Skeletal muscle satellite cell (primary cell): ENCODE data around the gene COMMD10.
"Not testable (repeated sequence)": the region's sequence is repeated elsewhere in the genome, so short reads cannot be mapped to it uniquely, and the experiment has no call there.

Experiments used
- H3K27me3 ChIP-seq: 2 replicates; pipeline ENCODE4 v1.7.0; 2013; ENCODE audit warnings: low read length; ENCODE audit not compliant: control insufficient read depth, insufficient read depth
- H3K36me3 ChIP-seq: 2 replicates; pipeline ENCODE4 v1.7.0; 2013; ENCODE audit warnings: mild to moderate bottlenecking, control low read depth, low read length; ENCODE audit not compliant: insufficient read depth
- H3K4me1 ChIP-seq: 2 replicates; pipeline ENCODE4 v1.7.0; 2013; ENCODE audit warnings: low read length; ENCODE audit not compliant: control insufficient read depth, insufficient read depth
- H3K4me2 ChIP-seq: 2 replicates; pipeline ENCODE4 v1.7.0; 2013; ENCODE audit warnings: mild to moderate bottlenecking, low read length
- H3K4me3 ChIP-seq: 2 replicates; pipeline ENCODE4 v1.7.0; 2013; ENCODE audit warnings: low read length
- H3K9ac ChIP-seq: 2 replicates; pipeline ENCODE4 v1.7.0; 2013; ENCODE audit warnings: mild to moderate bottlenecking, low read depth, low read length, moderate library complexity
- H3K9me3 ChIP-seq: replicated peaks from 2 replicates; pipeline ENCODE4 v1.7.0; 2013; ENCODE audit warnings: mild to moderate bottlenecking, control low read depth, low read length

The COMMD10 gene

GRCh38 chr5:116063950-116064349, 20.9 kb upstream of the COMMD10 start:
- Histone ChIP-seq H3K9ac (no peak overlapping the region), H3K4me2 (no peak overlapping the region), H3K36me3 (no peaks in the 10 kb centered on the region), H3K27me3 (peaks cover 14% of the 10 kb centered on the region), H3K4me1 (no peaks in the 10 kb centered on the region), H3K4me3 (no peak overlapping the region), H3K9me3 (no peaks in the 10 kb centered on the region)

GRCh38 chr5:116068028-116068632, 16.7 kb upstream of the COMMD10 start:
- Histone ChIP-seq H3K9me3 (no peaks in the 10 kb centered on the region), H3K36me3 (no peaks in the 10 kb centered on the region), H3K4me1 (no peaks in the 10 kb centered on the region), H3K9ac (no peak overlapping the region), H3K27me3 (peaks cover 3% of the 10 kb centered on the region), H3K4me3 (no peak overlapping the region), H3K4me2 (no peak overlapping the region)

DNA sequence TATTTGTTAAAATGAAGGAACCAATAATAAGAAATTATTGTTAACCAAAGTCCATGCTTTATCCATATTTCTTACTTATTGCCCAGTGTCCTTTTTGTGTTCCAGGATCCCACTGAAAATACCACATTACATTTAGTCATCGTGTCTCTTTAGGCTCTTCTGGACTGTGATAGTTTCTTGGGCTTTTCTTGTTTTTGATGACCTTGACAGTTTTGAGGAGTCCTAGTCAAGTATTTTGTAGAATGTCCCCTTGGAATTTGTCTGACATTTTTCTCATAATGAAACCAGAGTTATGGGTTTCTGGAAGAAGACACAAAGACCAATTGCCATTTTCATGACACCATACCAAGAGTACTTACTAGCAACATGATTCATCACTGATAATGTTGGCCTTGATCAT, 13.6 kb upstream of the COMMD10 start:
- H3K9ac ChIP-seq: no peak overlapping the region
- H3K4me2 ChIP-seq: no peak overlapping the region
- H3K4me3 ChIP-seq: no peak overlapping the region
- no peaks in the 10 kb centered on the region for H3K9me3 ChIP-seq
- peaks cover 3% of the 10 kb centered on the region for H3K27me3 ChIP-seq
- no peaks in the 10 kb centered on the region for H3K36me3 ChIP-seq
- H3K4me1 ChIP-seq: no peaks in the 10 kb centered on the region

- H3K9me3 ChIP-seq: no peaks in the 10 kb centered on the region
- H3K4me3 ChIP-seq: no peak overlapping the region
- H3K36me3 ChIP-seq: no peaks in the 10 kb centered on the region
- H3K4me2 ChIP-seq: no peak overlapping the region
- no peak overlapping the region for H3K9ac ChIP-seq
- no peaks in the 10 kb centered on the region for H3K4me1 ChIP-seq
- no peaks in the 10 kb centered on the region for H3K27me3 ChIP-seq
Observed at GRCh38 chr5:116075191-116075831, 9.5 kb upstream of the COMMD10 start.

DNA sequence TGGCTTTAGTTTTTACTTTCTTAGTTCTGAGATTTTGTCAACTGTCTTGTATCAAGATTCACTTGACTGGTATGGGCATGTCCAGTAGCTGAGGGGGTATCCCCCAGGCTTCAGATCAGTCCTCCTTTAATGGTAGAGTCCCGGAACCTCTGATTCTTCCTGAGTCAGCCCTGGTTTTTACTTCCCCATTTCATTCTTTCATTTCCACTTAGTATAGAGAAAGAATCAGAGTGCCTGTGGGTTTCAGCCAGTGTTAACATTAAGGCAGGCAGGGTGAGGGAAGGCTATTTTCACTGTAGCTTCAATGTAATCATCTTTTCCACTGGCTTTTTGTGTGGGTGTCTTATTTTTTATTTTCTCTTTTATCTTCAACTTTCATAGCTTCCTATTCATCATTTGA, 8.3 kb upstream of the COMMD10 start:
- no peak overlapping the region for H3K4me3 ChIP-seq
- no peaks in the 10 kb centered on the region for H3K4me1 ChIP-seq
- H3K4me2 ChIP-seq: no peak overlapping the region
- no peak overlapping the region for H3K9ac ChIP-seq
- H3K9me3 ChIP-seq: no peaks in the 10 kb centered on the region
- no peaks in the 10 kb centered on the region for H3K27me3 ChIP-seq
- H3K36me3 ChIP-seq: no peaks in the 10 kb centered on the region

DNA sequence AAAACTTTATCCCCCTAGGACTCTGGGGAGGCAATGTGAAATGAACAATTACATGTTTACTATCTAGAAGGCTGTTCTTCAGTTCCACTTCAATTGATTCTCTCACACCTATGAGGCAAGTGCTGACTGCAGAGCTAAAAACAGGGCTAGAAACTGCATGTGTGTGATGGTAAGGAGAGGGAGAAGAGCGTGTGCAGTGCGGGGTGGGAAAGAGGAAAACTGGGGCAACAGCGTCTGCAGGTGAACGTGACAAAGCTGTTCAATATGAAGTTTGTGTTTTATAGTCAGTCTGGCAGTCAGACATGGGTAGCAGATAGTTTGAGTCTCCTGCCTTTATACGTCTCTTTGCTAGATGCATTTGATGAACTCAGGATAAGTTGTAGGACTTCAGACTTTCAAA, 6.6 kb upstream of the COMMD10 start:
- H3K9me3 ChIP-seq: no peaks in the 10 kb centered on the region
- H3K36me3 ChIP-seq: no peaks in the 10 kb centered on the region
- no peak overlapping the region for H3K4me3 ChIP-seq
- H3K9ac ChIP-seq: no peak overlapping the region
- H3K4me2 ChIP-seq: no peak overlapping the region
- no peaks in the 10 kb centered on the region for H3K27me3 ChIP-seq
- H3K4me1 ChIP-seq: no peaks in the 10 kb centered on the region

DNA sequence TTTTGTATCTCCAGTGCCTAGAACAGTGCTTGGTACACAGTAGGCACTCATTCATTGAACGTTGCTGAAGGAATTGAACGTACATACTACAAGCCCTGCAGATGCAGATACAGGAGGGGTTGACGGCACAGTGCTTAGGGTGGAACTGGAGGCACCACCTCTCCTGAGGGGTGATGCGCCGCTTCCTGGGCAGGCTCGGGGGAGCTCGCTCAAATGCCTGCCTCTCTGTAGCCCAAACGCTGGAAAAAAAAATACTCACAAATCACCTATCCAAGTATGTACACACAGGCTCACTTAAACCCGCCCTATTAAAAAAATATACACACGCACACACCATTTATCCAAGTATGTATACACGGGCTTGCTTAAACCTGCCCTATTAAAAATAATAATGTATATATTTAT, 536 bp upstream of the COMMD10 start:
- peak overlapping the region; percentile 80 for H3K4me2 ChIP-seq
- no peaks in the 10 kb centered on the region for H3K9me3 ChIP-seq
- peaks cover 8% of the 10 kb centered on the region for H3K36me3 ChIP-seq
- no peaks in the 10 kb centered on the region for H3K27me3 ChIP-seq
- peaks cover 9% of the 10 kb centered on the region for H3K4me1 ChIP-seq
- peak overlapping the region; percentile 97 for H3K9ac ChIP-seq
- peak overlapping the region; percentile 75 for H3K4me3 ChIP-seq

GRCh38 chr5:116086309-116086708, 1.5 kb downstream of the COMMD10 start:
- peak overlapping the region; percentile 75 for H3K4me3 ChIP-seq

DNA sequence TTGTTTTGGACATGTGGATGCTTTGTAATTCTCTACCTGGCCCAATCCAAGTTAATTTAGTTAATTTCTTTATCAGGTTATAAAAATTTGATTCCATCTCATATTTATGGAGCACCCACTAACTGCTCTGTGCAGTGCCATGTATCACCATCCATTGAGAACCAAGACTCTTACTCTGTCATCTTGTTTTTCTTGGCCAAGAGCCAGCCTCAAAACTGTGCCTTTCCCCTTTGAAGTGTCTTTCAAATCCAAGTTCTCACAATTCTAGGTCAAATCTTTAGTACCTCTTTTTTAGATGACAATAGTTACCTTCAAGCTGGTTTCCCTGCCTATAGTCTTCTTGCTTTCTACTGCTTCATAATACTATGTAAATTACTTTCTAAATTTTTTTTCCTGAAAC, 3.2 kb downstream of the COMMD10 start:
- Histone ChIP-seq H3K4me3 (no peak overlapping the region), H3K36me3 (peaks cover 18% of the 10 kb centered on the region), H3K27me3 (no peaks in the 10 kb centered on the region), H3K9me3 (no peaks in the 10 kb centered on the region), H3K4me1 (peaks cover 9% of the 10 kb centered on the region), H3K4me2 (no peak overlapping the region), H3K9ac (no peak overlapping the region)

More at GRCh38 chr5:116086309-116086708, 1.5 kb downstream of the COMMD10 start:
- H3K27me3 ChIP-seq, H3K9me3 ChIP-seq, H3K36me3 ChIP-seq, H3K4me1 ChIP-seq, H3K9ac ChIP-seq: not testable (repeated sequence)
- H3K4me2 ChIP-seq: peak overlapping the region; percentile 80

GRCh38 chr5:116090302-116090701, 5.5 kb downstream of the COMMD10 start:
- no peak overlapping the region for H3K4me3 ChIP-seq
- no peaks in the 10 kb centered on the region for H3K9me3 ChIP-seq
- H3K36me3 ChIP-seq: peaks cover 39% of the 10 kb centered on the region

DNA sequence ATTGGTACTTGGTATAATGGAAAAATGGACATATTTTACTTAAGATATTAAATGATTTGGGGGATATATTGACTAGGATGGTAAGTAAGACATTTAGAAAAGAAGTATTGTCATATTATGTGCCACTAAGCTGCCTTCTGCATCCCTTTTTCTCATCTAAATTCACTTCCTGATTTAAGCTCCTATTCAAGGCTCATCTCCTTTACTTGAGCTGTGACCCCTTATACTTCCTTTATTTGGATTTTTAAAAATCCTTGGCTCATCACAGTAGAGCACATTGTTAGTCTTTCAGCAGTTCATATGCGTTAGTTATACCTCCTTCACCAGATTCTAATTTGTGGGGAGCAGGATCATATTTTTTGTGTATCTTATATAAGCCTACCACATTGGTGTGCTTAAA, 6.6 kb downstream of the COMMD10 start:
- peaks cover 43% of the 10 kb centered on the region for H3K36me3 ChIP-seq
- H3K27me3 ChIP-seq: no peaks in the 10 kb centered on the region
- no peaks in the 10 kb centered on the region for H3K4me1 ChIP-seq
- no peak overlapping the region for H3K4me2 ChIP-seq
- no peaks in the 10 kb centered on the region for H3K9me3 ChIP-seq
- no peak overlapping the region for H3K9ac ChIP-seq
- no peak overlapping the region for H3K4me3 ChIP-seq

More at GRCh38 chr5:116090302-116090701, 5.5 kb downstream of the COMMD10 start:
- H3K27me3 ChIP-seq: no peaks in the 10 kb centered on the region
- no peaks in the 10 kb centered on the region for H3K4me1 ChIP-seq
- no peak overlapping the region for H3K9ac ChIP-seq
- no peak overlapping the region for H3K4me2 ChIP-seq

DNA sequence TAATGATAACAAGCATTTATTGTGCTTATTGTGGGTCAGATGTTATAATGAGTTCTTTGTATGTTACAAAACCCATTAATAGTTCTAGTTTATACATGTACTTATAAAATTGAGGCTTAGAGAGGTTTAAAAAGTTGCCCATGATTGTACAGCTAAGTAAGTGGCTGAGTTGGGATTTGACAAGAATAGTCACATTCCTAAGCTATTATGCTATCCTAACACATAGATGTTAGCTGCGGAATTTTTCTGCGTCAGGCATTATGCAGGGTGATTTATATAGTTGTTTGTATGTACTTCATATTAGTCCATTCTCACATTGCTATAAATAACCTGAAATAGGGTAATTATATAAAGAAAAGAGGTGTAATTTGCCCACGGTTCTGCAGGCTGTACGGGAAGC, 12.5 kb downstream of the COMMD10 start:
- no peak overlapping the region for H3K4me3 ChIP-seq
- H3K9ac ChIP-seq: no peak overlapping the region
- no peak overlapping the region for H3K4me2 ChIP-seq
- H3K9me3 ChIP-seq: no peaks in the 10 kb centered on the region
- H3K4me1 ChIP-seq: no peaks in the 10 kb centered on the region
- H3K27me3 ChIP-seq: no peaks in the 10 kb centered on the region
- H3K36me3 ChIP-seq: peaks cover 33% of the 10 kb centered on the region
